Liver (tissue), 9 donors: ENCODE measurements around the gene ELAVL2. TPM values are rescaled to one million over a fixed set of nuclear protein-coding genes. Genes with fewer than 3 reads are reported as not detected.

Experiments used
- DNase-seq: peaks from one replicate; pipeline ENCODE4 v3.0.0-alpha.2; 2017; ENCODE audit warnings: low spot score
- H3K27ac ChIP-seq, 2 donors: one replicate each; pipeline ENCODE4 v1.7.0; 2013; ENCODE audit warnings: inconsistent platforms in 2 of 2, low read length in 2 of 2, control low read depth in 1 of 2, low read depth in 1 of 2, mild to moderate bottlenecking in 1 of 2
- H3K27me3 ChIP-seq, 4 donors: one replicate each; pipeline versions ENCODE4 v1.6.1 to v1.7.0; 2013; ENCODE audit warnings: low read length in 3 of 4, inconsistent platforms in 1 of 4, mild to moderate bottlenecking in 1 of 4, moderate library complexity in 1 of 4; ENCODE audit not compliant: control insufficient read depth in 4 of 4, insufficient read depth in 4 of 4
- H3K36me3 ChIP-seq, 4 donors: one replicate each; pipeline versions ENCODE4 v1.6.1 to v1.7.0; 2013; ENCODE audit warnings: low read length in 3 of 4, mild to moderate bottlenecking in 3 of 4, low read depth in 1 of 4, moderate library complexity in 1 of 4; ENCODE audit not compliant: control insufficient read depth in 4 of 4, insufficient read depth in 3 of 4
- H3K4me1 ChIP-seq, 4 donors: one replicate each; pipeline versions ENCODE4 v1.6.1 to v1.7.0; 2013; ENCODE audit warnings: low read length in 3 of 4, mild to moderate bottlenecking in 3 of 4, moderate library complexity in 1 of 4; ENCODE audit not compliant: control insufficient read depth in 4 of 4, insufficient read depth in 4 of 4
- H3K4me3 ChIP-seq, 3 donors: one replicate each; pipeline versions ENCODE4 v1.6.1 to v1.7.0; 2013; ENCODE audit warnings: low read length in 3 of 3, control low read depth in 1 of 3, low read depth in 1 of 3, mild to moderate bottlenecking in 1 of 3
- H3K9ac ChIP-seq, 2 donors: one replicate each; pipeline ENCODE4 v1.7.0; 2013; ENCODE audit warnings: low read length in 2 of 2, mild to moderate bottlenecking in 2 of 2, moderate library complexity in 2 of 2, control low read depth in 1 of 2, low read depth in 1 of 2
- H3K9me3 ChIP-seq, 4 donors: one replicate each; pipeline versions ENCODE4 v1.6.1 to v1.7.0; 2013; ENCODE audit warnings: low read length in 3 of 4; ENCODE audit not compliant: control insufficient read depth in 4 of 4
- EGR1 ChIP-seq, 2 donors: IDR thresholded peaks; 2 replicates each; pipeline ENCODE4 v1.6.1; 2016 to 2018; ENCODE audit warnings: antibody characterized with exemption in 2 of 2, low read depth in 2 of 2
- FOXA2 ChIP-seq: IDR thresholded peaks from 2 replicates; pipeline ENCODE4 v1.6.1; 2016; ENCODE audit warnings: antibody characterized with exemption
- GABPA ChIP-seq, 2 donors: IDR thresholded peaks in 1 of 2; conservative IDR thresholded peaks in 1 of 2; 2 replicates each; pipeline ENCODE4 v1.6.1; 2016; ENCODE audit warnings: antibody characterized with exemption in 2 of 2, mild to moderate bottlenecking in 1 of 2, moderate library complexity in 1 of 2
- HNF4A ChIP-seq, 2 donors: conservative IDR thresholded peaks; 2 replicates each; pipeline ENCODE4 v1.6.1; 2016; ENCODE audit warnings: antibody characterized with exemption in 2 of 2, mild to moderate bottlenecking in 2 of 2
- RAD21 ChIP-seq, 2 donors: IDR thresholded peaks; 2 replicates each; pipeline ENCODE4 v1.6.1; 2016; ENCODE audit warnings: antibody characterized with exemption in 2 of 2, mild to moderate bottlenecking in 2 of 2
- RXRA ChIP-seq, 2 donors: IDR thresholded peaks; 2 replicates each; pipeline ENCODE4 v1.6.1; 2017 to 2018; ENCODE audit warnings: antibody characterized with exemption in 2 of 2, mild to moderate bottlenecking in 1 of 2
- SP1 ChIP-seq: IDR thresholded peaks from 2 replicates; pipeline ENCODE4 v1.6.1; 2018; ENCODE audit warnings: antibody characterized with exemption, mild to moderate bottlenecking
- TAF1 ChIP-seq: conservative IDR thresholded peaks from 2 replicates; pipeline ENCODE4 v1.6.1; 2016; ENCODE audit warnings: antibody characterized with exemption, mild to moderate bottlenecking
- WGBS: extraction: QIAGEN DNeasy Blood & Tissue Kit; methylation state at CpG from one replicate; pipeline ENCODE4 v1.1.7; 2013; 5-methylcytosine and 5-hydroxymethylcytosine counted together
- polyA plus RNA-seq, 2 donors: library from polyadenylated mRNA; stranded (reverse) in 1 of 2; unstranded in 1 of 2; fragments of 200-250 nt in 1 of 2; fragments of >200 nt in 1 of 2; fragmentation: Nextera tagmentation in 1 of 2; extraction: Ambion mirVana in 1 of 2; gene quantifications; one replicate each; pipeline versions ENCODE4 v1.2.1 to v1.2.3, GENCODE V29; 2013 to 2015
- total RNA-seq, 2 donors: library from RNA; depleted of rRNA; stranded (reverse); fragments of >200 nt; gene quantifications; one replicate each; pipeline ENCODE4 v1.2.3, GENCODE V29; 2014
- TF ChIP-seq, protein P1 (sequence below): fragments of 150-350 bp; IDR thresholded peaks from 2 replicates; pipeline ENCODE4 v1.5.1; 2017; ENCODE audit warnings: improper control_type of control experiment, low read depth, low read length; ENCODE audit not compliant: missing input control
- TF ChIP-seq, protein P2 (sequence below): IDR thresholded peaks from 2 replicates; pipeline ENCODE4 v1.6.1; 2016; ENCODE audit warnings: antibody characterized with exemption
- TF ChIP-seq, protein P3 (sequence below): IDR thresholded peaks from 2 replicates; pipeline ENCODE4 v1.6.1; 2016; ENCODE audit warnings: antibody characterized with exemption, mild to moderate bottlenecking
- donor health status: healthy.
- donor health status: healthy.
- donor health status: healthy.
- donor health status: healthy.
- donor health status: healthy.

Gene ELAVL2
- total and polyA plus RNA-seq, 4 donors = 0.19 TPM; not detected in 3

DNA sequence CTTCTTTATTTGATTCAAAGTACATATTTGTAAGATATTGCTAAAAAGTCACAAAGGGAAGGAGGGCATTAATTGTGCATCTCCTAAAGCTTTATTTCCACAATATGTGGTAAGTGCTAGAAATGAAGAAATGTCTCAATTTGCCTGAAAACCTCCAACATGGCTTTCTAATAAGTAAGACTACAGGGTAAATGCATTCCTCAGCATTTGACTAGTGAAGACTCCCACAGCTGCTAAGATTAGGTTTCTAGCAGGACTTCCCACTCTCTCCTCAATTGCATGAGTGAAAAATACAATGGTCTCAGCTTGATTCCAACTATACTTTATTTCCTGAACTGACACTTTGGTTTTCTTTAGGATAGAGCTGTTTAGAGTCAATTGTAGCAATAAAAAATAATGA is 162.1 kb downstream of the ELAVL2 start:
- H3K27me3 ChIP-seq = no peaks in the 10 kb centered on the region
- no peak overlapping the region for H3K9ac ChIP-seq
- H3K4me3 ChIP-seq = no peak overlapping the region
- H3K27ac ChIP-seq = no peak overlapping the region
- no peaks in the 10 kb centered on the region for H3K36me3 ChIP-seq
- H3K4me1 ChIP-seq = peaks cover 0 to 6% (median 0%) of the 10 kb centered on the region in 4 donors
- DNase-seq = no peak
- H3K9me3 ChIP-seq = no peaks in the 10 kb centered on the region
- no peak for TF ChIP-seq SP1
- TF ChIP-seq RAD21 (IDR thresholded peaks at IDR 0.05) = no peak
- TF ChIP-seq, protein P1, sequence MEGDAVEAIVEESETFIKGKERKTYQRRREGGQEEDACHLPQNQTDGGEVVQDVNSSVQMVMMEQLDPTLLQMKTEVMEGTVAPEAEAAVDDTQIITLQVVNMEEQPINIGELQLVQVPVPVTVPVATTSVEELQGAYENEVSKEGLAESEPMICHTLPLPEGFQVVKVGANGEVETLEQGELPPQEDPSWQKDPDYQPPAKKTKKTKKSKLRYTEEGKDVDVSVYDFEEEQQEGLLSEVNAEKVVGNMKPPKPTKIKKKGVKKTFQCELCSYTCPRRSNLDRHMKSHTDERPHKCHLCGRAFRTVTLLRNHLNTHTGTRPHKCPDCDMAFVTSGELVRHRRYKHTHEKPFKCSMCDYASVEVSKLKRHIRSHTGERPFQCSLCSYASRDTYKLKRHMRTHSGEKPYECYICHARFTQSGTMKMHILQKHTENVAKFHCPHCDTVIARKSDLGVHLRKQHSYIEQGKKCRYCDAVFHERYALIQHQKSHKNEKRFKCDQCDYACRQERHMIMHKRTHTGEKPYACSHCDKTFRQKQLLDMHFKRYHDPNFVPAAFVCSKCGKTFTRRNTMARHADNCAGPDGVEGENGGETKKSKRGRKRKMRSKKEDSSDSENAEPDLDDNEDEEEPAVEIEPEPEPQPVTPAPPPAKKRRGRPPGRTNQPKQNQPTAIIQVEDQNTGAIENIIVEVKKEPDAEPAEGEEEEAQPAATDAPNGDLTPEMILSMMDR = no peak
- TF ChIP-seq HNF4A (conservative IDR thresholded peaks at IDR 0.05) = no peak

DNA sequence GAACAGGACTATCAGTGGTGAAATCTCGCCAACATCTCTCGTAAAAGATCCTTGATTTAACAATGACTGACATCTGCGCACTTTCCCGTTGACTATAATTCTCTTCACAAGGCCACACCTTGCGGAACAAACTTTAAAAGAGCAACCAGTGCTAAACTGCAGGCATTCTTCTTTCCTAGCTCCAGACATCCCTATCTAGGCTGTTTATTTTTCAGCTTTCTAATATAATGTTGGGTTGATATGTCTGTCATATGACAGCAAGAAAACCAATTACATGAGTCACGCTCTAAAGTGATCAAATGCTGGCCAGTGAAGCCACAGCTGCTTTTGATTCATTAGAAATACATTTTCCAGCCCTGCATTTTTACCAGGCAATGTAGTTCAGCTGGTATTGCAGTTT is 162.5 kb downstream of the ELAVL2 start:
- H3K36me3 ChIP-seq = no peaks in the 10 kb centered on the region
- H3K27me3 ChIP-seq = no peaks in the 10 kb centered on the region
- DNase-seq = no peak
- TF ChIP-seq GABPA (IDR thresholded peaks at IDR 0.05 in 1 of 2, conservative IDR thresholded peaks at IDR 0.05 in 1 of 2) (no peak), EGR1 (IDR thresholded peaks at IDR 0.05; ENCODE audit: low read depth in 2 of 2) (no peak), FOXA2 (no peak), HNF4A (conservative IDR thresholded peaks at IDR 0.05) (no peak), RAD21 (IDR thresholded peaks at IDR 0.05) (no peak), RXRA (IDR thresholded peaks at IDR 0.05) (no peak), TAF1 (no peak)
- TF ChIP-seq, protein P2, sequence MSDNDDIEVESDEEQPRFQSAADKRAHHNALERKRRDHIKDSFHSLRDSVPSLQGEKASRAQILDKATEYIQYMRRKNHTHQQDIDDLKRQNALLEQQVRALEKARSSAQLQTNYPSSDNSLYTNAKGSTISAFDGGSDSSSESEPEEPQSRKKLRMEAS = no peak
- TF ChIP-seq, protein P3, sequence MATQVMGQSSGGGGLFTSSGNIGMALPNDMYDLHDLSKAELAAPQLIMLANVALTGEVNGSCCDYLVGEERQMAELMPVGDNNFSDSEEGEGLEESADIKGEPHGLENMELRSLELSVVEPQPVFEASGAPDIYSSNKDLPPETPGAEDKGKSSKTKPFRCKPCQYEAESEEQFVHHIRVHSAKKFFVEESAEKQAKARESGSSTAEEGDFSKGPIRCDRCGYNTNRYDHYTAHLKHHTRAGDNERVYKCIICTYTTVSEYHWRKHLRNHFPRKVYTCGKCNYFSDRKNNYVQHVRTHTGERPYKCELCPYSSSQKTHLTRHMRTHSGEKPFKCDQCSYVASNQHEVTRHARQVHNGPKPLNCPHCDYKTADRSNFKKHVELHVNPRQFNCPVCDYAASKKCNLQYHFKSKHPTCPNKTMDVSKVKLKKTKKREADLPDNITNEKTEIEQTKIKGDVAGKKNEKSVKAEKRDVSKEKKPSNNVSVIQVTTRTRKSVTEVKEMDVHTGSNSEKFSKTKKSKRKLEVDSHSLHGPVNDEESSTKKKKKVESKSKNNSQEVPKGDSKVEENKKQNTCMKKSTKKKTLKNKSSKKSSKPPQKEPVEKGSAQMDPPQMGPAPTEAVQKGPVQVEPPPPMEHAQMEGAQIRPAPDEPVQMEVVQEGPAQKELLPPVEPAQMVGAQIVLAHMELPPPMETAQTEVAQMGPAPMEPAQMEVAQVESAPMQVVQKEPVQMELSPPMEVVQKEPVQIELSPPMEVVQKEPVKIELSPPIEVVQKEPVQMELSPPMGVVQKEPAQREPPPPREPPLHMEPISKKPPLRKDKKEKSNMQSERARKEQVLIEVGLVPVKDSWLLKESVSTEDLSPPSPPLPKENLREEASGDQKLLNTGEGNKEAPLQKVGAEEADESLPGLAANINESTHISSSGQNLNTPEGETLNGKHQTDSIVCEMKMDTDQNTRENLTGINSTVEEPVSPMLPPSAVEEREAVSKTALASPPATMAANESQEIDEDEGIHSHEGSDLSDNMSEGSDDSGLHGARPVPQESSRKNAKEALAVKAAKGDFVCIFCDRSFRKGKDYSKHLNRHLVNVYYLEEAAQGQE = no peak
- TF ChIP-seq, protein P1 = no peak
- no peak overlapping the region for H3K9ac ChIP-seq
- H3K4me1 ChIP-seq = peaks cover 0 to 6% (median 0%) of the 10 kb centered on the region in 4 donors
- H3K27ac ChIP-seq = no peak overlapping the region
- no peaks in the 10 kb centered on the region for H3K9me3 ChIP-seq
- 84% methylated on average over 6 of the region's 6 CpGs for WGBS
- no peak overlapping the region for H3K4me3 ChIP-seq
